Keratinocyte (primary cell): Measurements from ENCODE around the gene LCOR. TPM values are rescaled to one million over a fixed set of nuclear protein-coding genes. Genes with fewer than 3 reads are reported as not detected.

Experiments used
- DNase-seq: peaks from one replicate; pipeline ENCODE4 v3.0.0-alpha.2; 2011; ENCODE audit warnings: low read depth, missing footprints, low spot score
- FAIRE-seq: peaks from 2 replicates; lab custom pipeline; 2011; peaks lifted over from hg19 to GRCh38; lab: Jason Lieb, UNC
- H2AFZ ChIP-seq: 2 replicates; pipeline ENCODE4 v1.6.0; 2012; ENCODE audit warnings: low read length, control low read depth, inconsistent platforms; ENCODE audit not compliant: control insufficient read depth
- H3K27ac ChIP-seq: 2 replicates; pipeline ENCODE4 v1.5.1; 2011; ENCODE audit warnings: low read length; ENCODE audit not compliant: control insufficient read depth, insufficient read depth
- H3K27me3 ChIP-seq: 3 replicates; pipeline ENCODE4 v1.6.0; 2011; ENCODE audit warnings: low read length; ENCODE audit not compliant: control insufficient read depth, insufficient read depth; ENCODE audit errors: extremely low read depth
- H3K36me3 ChIP-seq, 2 experiments: 2 replicates in 1 of 2; 3 replicates in 1 of 2; pipeline ENCODE4 v1.5.1; 2011; ENCODE audit warnings: low read length in 2 of 2, mild to moderate bottlenecking in 1 of 2; ENCODE audit not compliant: control insufficient read depth in 2 of 2, insufficient read depth in 2 of 2; ENCODE audit errors: extremely low read depth in 1 of 2
- H3K4me1 ChIP-seq: 3 replicates; pipeline ENCODE4 v1.5.1; 2011; ENCODE audit warnings: low read length; ENCODE audit not compliant: control insufficient read depth, insufficient read depth; ENCODE audit errors: extremely low read depth
- H3K4me2 ChIP-seq: 3 replicates; pipeline ENCODE4 v1.6.0; 2011; ENCODE audit warnings: low read depth, low read length; ENCODE audit not compliant: control insufficient read depth, insufficient read depth; ENCODE audit errors: extremely low read depth
- H3K4me3 ChIP-seq, 3 experiments: fragments of 200-600 bp in 1 of 3; sonication (generic) in 1 of 3; 2 replicates in 2 of 3; 3 replicates in 1 of 3; pipeline ENCODE4 v1.5.1; 2011 to 2016; ENCODE audit warnings: low read length in 3 of 3, mild to moderate bottlenecking in 3 of 3, control low read depth in 2 of 3, inconsistent platforms in 1 of 3, low read depth in 1 of 3, mixed read lengths in 1 of 3, mixed run types in 1 of 3, moderate library complexity in 1 of 3; ENCODE audit not compliant: control insufficient read depth in 2 of 3, insufficient read depth in 2 of 3; ENCODE audit errors: extremely low read depth in 1 of 3
- H3K79me2 ChIP-seq: 2 replicates; pipeline ENCODE4 v1.6.0; 2012; ENCODE audit warnings: low read length; ENCODE audit not compliant: control insufficient read depth, insufficient read depth
- H3K9ac ChIP-seq: 3 replicates; pipeline ENCODE4 v1.6.0; 2011; ENCODE audit warnings: low read length; ENCODE audit not compliant: control insufficient read depth, insufficient read depth; ENCODE audit errors: extremely low read depth
- H3K9me1 ChIP-seq: 3 replicates; pipeline ENCODE4 v1.6.0; 2011; ENCODE audit warnings: low read length; ENCODE audit not compliant: control insufficient read depth, insufficient read depth; ENCODE audit errors: extremely low read depth
- H3K9me3 ChIP-seq: 2 replicates; pipeline ENCODE4 v1.5.1; 2012; ENCODE audit warnings: low read depth, low read length; ENCODE audit not compliant: control insufficient read depth
- H4K20me1 ChIP-seq: 3 replicates; pipeline ENCODE4 v1.6.0; 2011; ENCODE audit warnings: low read length; ENCODE audit not compliant: control insufficient read depth, insufficient read depth; ENCODE audit errors: extremely low read depth
- CTCF ChIP-seq, 3 experiments: IDR thresholded peaks in 1 of 3; conservative IDR thresholded peaks in 1 of 3; optimal IDR thresholded peaks in 1 of 3; 2 replicates in 2 of 3; 3 replicates in 1 of 3; pipeline versions ENCODE3 to v1.5.1; 2011; ENCODE audit warnings: low read length in 3 of 3, mild to moderate bottlenecking in 3 of 3, moderate library complexity in 2 of 3, control low read depth in 1 of 3, inconsistent platforms in 1 of 3; ENCODE audit not compliant: insufficient read depth in 2 of 3; ENCODE audit errors: extremely low read depth in 1 of 3
- EZH2 ChIP-seq: IDR thresholded peaks from one replicate; pipeline ENCODE4 v1.6.1; 2012; ENCODE audit warnings: inconsistent platforms, mild to moderate bottlenecking, low read length, moderate library complexity
- dilution Hi-C: fragments of 300-500 bp; cut with MboI; formaldehyde crosslinking; loops from one replicate; pipeline ENCODE4 v1.7.0; 2020; ENCODE audit warnings: low sequenced_read_pairs; ENCODE audit not compliant: extremely low pct_ligation_motif_present
- polyA plus RNA-seq, 5 experiments: library from polyadenylated mRNA; depleted of rRNA in 3 of 5; stranded (reverse) in 3 of 5; stranded (forward) in 1 of 5; unstranded in 1 of 5; fragments of >200 nt; gene quantifications; 1 replicate in 1 of 5; 2 replicates in 3 of 5; 3 replicates in 1 of 5; pipeline versions ENCODE4 v1.2.1 to v1.2.3, GENCODE V29; 2011 to 2012; ENCODE audit warnings: missing spikeins in 2 of 5, low read depth in 1 of 5, low replicate concordance in 1 of 5

The LCOR gene
- polyA plus RNA-seq, 1 donor (not counting 4 experiments of a cell fraction or from before 2014, with no cell fraction given): 11.4 TPM

- Histone ChIP-seq H3K36me3 (no peaks in the 10 kb centered on the region), H3K9ac (no peak overlapping the region), H3K27ac (no peak overlapping the region), H2AFZ (no peak overlapping the region), H3K4me2 (no peak overlapping the region), H3K27me3 (no peaks in the 10 kb centered on the region), H3K79me2 (no peaks in the 10 kb centered on the region), H3K9me3 (no peaks in the 10 kb centered on the region), H3K4me3 (no peak overlapping the region), H4K20me1 (no peaks in the 10 kb centered on the region), H3K4me1 (no peaks in the 10 kb centered on the region), H3K9me1 (no peaks in the 10 kb centered on the region)
- TF ChIP-seq CTCF (optimal IDR thresholded peaks at IDR 0.05 in 1 of 3, IDR thresholded peaks at IDR 0.05 in 1 of 3, conservative IDR thresholded peaks at IDR 0.05 in 1 of 3; ENCODE audit: extremely low read depth in 1 of 3, insufficient read depth in 2 of 3, low read length in 3 of 3) (no peak), EZH2 (no peak)
- DNase-seq (no peak), FAIRE-seq (no peak)
- dilution Hi-C loops: no loop called here
Measured at GRCh38 chr10:96972264-96972663, 140.2 kb downstream of the LCOR start.

- Histone ChIP-seq H2AFZ (no peak overlapping the region), H3K79me2 (no peaks in the 10 kb centered on the region), H3K4me1 (no peaks in the 10 kb centered on the region), H3K9me3 (no peaks in the 10 kb centered on the region), H3K4me3 (no peak overlapping the region), H3K9me1 (no peaks in the 10 kb centered on the region), H3K9ac (no peak overlapping the region), H4K20me1 (no peaks in the 10 kb centered on the region), H3K36me3 (no peaks in the 10 kb centered on the region), H3K27me3 (no peaks in the 10 kb centered on the region), H3K27ac (no peak overlapping the region), H3K4me2 (no peak overlapping the region)
- dilution Hi-C loops: no loop called here
- FAIRE-seq (no peak), DNase-seq (no peak)
- no peak for TF ChIP-seq CTCF (optimal IDR thresholded peaks at IDR 0.05 in 1 of 3, IDR thresholded peaks at IDR 0.05 in 1 of 3, conservative IDR thresholded peaks at IDR 0.05 in 1 of 3; ENCODE audit: extremely low read depth in 1 of 3, insufficient read depth in 2 of 3, low read length in 3 of 3)
- no peak for TF ChIP-seq EZH2
Measured at GRCh38 chr10:96973809-96974747, 142.0 kb downstream of the LCOR start.
